Colonic mucosa (tissue), 4 donors: Measurements from ENCODE around the gene FAM89B. TPM values are rescaled to one million over a fixed set of nuclear protein-coding genes. Genes with fewer than 3 reads are reported as not detected.

ENCODE experiments used
- DNase-seq: peaks from one replicate; pipeline ENCODE4 v3.0.0-alpha.2; 2020
- H3K27ac ChIP-seq: fragments of 200-600 bp; one replicate; pipeline ENCODE4 v1.8.0; 2021
- H3K27me3 ChIP-seq: fragments of 200-600 bp; one replicate; pipeline ENCODE4 v1.8.0; 2021
- H3K36me3 ChIP-seq: fragments of 200-600 bp; one replicate; pipeline ENCODE4 v1.8.0; 2021
- H3K4me1 ChIP-seq: fragments of 200-600 bp; one replicate; pipeline ENCODE4 v1.8.0; 2021; ENCODE audit warnings: mild to moderate bottlenecking
- H3K4me3 ChIP-seq: fragments of 200-600 bp; one replicate; pipeline ENCODE4 v1.8.0; 2021
- H3K9ac ChIP-seq, 2 donors: one replicate each; pipeline ENCODE4 v1.7.0; 2013; ENCODE audit warnings: control low read depth in 2 of 2, low read depth in 2 of 2, low read length in 2 of 2
- H3K9me3 ChIP-seq: fragments of 200-600 bp; one replicate; pipeline ENCODE4 v1.8.0; 2021
- intact Hi-C: fragments of 100-400 bp; cut with DNase I; formaldehyde crosslinking; loops from one replicate; pipeline ENCODE4 v1.14.1; 2022
- total RNA-seq, 2 donors: library from RNA; stranded (reverse); fragmentation: NEBNext Ultra II Directional in 1 of 2; extraction: Animal tissue kit (Norgen Biotek cat#: 25700) in 1 of 2; gene quantifications; one replicate each; pipeline ENCODE4 v1.2.1, GENCODE V29; 2021
- TF ChIP-seq, protein P1 (sequence below): fragments of 200-600 bp; IDR thresholded peaks from one replicate; pipeline ENCODE4 v1.8.0; 2022; ENCODE audit warnings: antibody characterized with exemption, mild to moderate bottlenecking
- donor health status: healthy.
- donor health status: DM: no; HTN: no; CAD: no.
- donor health status: DM: no; HTN: no; CAD: no.

FAM89B gene
- total RNA-seq, 2 donors from 2014 or later: 27.4 to 32.2 TPM

DNA sequence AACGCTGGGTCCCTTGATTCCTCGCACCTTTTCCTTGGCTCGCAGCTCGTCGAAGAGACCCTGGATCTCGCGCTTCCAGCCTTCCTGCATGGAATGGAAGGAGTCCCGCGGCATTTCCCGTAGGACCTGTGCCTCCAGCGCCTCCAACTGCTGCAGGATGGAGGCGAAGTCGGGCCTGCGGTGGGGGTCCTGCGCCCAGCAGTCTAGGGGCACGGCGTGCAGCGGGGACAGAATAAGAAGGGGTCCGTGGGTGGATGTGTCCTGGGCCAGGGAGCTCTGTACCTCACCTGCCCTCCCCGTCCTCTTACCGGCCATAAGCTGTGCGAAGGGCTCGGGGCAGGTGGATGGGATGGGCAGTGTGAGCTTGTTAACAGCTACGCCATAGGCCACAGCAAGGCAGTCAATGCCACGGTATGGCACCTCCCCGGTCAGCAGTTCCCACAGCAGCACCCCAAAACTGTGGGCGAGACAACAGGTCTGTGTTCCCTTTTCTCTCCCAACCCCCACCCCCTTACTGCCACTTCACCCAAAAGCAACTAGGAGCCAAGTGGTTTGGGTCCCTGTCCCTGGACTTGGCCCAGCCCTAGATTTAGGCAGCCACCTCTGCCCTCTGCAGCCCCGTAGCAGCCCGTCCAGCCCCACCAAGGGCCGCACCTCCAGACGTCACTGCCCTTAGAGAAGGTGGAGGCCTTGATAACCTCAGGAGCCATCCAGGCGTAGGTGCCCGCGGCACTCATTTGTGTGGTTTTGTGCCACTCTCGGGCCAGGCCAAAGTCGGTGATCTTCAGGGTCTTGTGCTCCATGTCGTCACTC, 35.5 kb downstream of the FAM89B start:
- Histone ChIP-seq H3K4me3 (no peak overlapping the region), H3K4me1 (peaks cover 22% of the 10 kb centered on the region), H3K27ac (peak overlapping the region; percentile 22), H3K9ac (no peak overlapping the region), H3K27me3 (no peaks in the 10 kb centered on the region), H3K36me3 (peaks cover 14% of the 10 kb centered on the region), H3K9me3 (no peaks in the 10 kb centered on the region)
- no peak for DNase-seq
- intact Hi-C loops: no loop called here
- TF ChIP-seq, protein P1, sequence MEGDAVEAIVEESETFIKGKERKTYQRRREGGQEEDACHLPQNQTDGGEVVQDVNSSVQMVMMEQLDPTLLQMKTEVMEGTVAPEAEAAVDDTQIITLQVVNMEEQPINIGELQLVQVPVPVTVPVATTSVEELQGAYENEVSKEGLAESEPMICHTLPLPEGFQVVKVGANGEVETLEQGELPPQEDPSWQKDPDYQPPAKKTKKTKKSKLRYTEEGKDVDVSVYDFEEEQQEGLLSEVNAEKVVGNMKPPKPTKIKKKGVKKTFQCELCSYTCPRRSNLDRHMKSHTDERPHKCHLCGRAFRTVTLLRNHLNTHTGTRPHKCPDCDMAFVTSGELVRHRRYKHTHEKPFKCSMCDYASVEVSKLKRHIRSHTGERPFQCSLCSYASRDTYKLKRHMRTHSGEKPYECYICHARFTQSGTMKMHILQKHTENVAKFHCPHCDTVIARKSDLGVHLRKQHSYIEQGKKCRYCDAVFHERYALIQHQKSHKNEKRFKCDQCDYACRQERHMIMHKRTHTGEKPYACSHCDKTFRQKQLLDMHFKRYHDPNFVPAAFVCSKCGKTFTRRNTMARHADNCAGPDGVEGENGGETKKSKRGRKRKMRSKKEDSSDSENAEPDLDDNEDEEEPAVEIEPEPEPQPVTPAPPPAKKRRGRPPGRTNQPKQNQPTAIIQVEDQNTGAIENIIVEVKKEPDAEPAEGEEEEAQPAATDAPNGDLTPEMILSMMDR: no peak

DNA sequence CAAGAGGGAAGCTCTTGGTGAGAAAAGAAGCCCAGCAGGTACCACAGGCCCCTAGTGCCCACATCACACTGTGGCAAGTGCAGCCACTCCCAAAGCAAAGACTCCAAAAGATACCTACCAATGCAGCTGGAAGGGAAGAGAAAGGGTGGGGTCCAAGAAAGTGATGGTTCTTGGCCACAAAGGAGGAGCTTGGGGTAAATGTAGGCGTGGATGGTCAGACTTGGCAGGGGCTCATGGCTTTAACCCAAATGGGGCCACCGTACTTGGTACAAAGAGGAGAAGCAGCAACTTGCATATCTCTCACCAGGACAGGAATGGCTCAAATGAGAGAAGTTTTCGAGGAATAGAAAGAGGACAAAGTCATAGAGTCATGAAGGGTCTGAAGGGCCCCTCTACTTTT, 36.9 kb downstream of the FAM89B start:
- no peak overlapping the region for H3K4me3 ChIP-seq
- no peaks in the 10 kb centered on the region for H3K27me3 ChIP-seq
- peaks cover 28% of the 10 kb centered on the region for H3K4me1 ChIP-seq
- TF ChIP-seq, protein P1: no peak
- no peak for DNase-seq
- no peaks in the 10 kb centered on the region for H3K9me3 ChIP-seq
- no peak overlapping the region for H3K27ac ChIP-seq
- H3K36me3 ChIP-seq: peaks cover 12% of the 10 kb centered on the region
- H3K9ac ChIP-seq: no peak overlapping the region
- intact Hi-C loops: no loop called here

DNA sequence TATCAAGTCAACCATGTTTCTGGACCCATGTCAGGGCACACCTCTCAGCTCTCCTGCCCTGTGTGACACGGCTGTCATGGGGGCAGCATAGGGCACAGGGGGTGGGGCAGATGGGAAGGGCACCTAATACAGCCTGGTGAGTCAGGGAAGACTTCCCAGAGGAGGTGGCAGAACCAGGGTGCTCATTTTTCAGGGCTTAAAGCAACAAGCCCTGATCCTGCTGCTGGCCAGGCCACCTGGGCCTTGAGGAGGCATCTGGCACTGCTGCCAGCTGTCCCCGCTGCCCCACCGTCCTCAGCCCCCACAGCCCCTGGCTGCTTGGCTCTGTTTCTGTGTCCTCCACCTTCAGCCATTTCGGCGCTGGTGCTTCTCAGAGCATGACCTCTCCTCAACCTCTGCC, 37.3 kb downstream of the FAM89B start:
- Histone ChIP-seq H3K4me3 (no peak overlapping the region), H3K36me3 (peaks cover 8% of the 10 kb centered on the region)
- TF ChIP-seq, protein P1: no peak

DNA sequence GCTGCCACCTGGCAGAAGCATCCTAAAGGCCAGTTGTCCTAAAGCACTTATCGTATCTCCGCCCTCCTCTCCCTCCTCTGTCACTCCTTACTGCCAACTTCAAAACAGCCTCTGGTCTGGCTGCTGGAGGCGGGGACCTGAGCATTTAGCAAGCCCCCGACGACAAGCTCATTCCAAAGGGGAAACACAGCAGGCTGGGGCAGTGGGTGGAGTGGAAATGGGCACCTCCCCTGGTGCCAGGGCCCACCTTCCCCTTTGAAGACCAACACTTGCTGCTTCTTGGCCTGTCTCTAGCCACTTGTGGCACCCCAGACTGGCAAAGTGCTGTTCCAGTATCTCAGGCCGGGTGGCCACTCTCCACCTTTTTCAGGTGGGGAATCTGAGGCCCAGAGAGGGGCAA, 38.1 kb downstream of the FAM89B start:
- peaks cover 1% of the 10 kb centered on the region for H3K36me3 ChIP-seq

More for the DNA sequence above, 37.3 kb downstream of the FAM89B start:
- H3K27ac ChIP-seq: no peak overlapping the region
- intact Hi-C loops: loop anchor here (5.0 kb wide), 1 partner anchor 67 kb away; no protein-coding TSS in a partner anchor
- no peak overlapping the region for H3K9ac ChIP-seq
- DNase-seq: no peak
- no peaks in the 10 kb centered on the region for H3K9me3 ChIP-seq
- H3K27me3 ChIP-seq: no peaks in the 10 kb centered on the region
- peaks cover 28% of the 10 kb centered on the region for H3K4me1 ChIP-seq

DNA sequence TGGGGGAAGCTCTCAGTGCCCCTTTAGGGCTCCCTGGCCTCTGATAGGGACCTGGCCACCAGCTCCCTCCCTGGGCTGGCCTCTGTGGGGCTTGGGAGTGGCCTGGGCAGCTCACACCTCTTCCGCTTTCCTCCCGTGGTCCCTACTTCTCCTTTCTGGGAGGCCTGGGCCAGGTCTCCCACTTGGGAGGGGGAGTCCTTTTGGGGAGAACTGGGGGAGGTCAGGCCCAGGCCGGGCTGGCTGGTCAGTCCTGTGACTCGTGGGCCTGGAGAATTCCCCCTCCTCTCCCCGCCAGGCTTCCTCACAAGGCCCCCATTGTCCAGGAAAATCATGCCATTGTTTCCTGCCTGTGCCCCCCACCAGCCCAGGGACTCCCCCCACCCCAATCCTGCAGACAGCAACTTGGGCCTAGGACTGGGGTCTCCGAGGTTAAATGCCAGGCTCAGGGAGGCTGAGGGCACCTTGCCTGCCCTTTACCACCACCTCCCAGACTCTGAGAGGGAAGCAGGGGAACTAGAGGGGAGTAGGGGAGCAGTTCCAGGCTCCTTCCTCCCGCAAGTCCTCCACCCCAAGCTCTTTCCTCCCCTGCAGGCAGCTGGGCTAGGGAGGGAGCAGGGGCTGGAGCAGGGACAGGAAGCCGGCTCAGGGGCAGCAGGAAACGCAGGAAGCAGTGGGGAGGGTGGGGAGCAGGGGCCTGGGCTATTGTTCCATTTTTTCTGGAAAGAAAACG, 38.9 kb downstream of the FAM89B start:
- intact Hi-C loops: loop anchor here (5.0 kb wide), 1 partner anchor 69 kb away; no protein-coding TSS in a partner anchor
- Histone ChIP-seq H3K9me3 (no peaks in the 10 kb centered on the region), H3K4me1 (peaks cover 28% of the 10 kb centered on the region), H3K9ac (peak overlapping the region; percentile 4 to 96), H3K36me3 (no peaks in the 10 kb centered on the region), H3K27me3 (no peaks in the 10 kb centered on the region), H3K27ac (peak overlapping the region; percentile 32), H3K4me3 (peak overlapping the region; percentile 90)
- TF ChIP-seq, protein P1: no peak
- DNase-seq: no peak

More for the DNA sequence above, 38.1 kb downstream of the FAM89B start:
- Histone ChIP-seq H3K4me3 (peak overlapping the region; percentile 90), H3K9me3 (no peaks in the 10 kb centered on the region), H3K27me3 (no peaks in the 10 kb centered on the region), H3K27ac (peak overlapping the region; percentile 32), H3K4me1 (peaks cover 28% of the 10 kb centered on the region), H3K9ac (peak overlapping the region in 1 of 2 donors; percentile 51)
- TF ChIP-seq, protein P1: no peak
- intact Hi-C loops: loop anchor here (5.0 kb wide), 1 partner anchor 68 kb away; no protein-coding TSS in a partner anchor
- no peak for DNase-seq
